Activated CD8-positive, alpha-beta memory T cell treated with anti-CD3 and anti-CD28 coated beads for 24 hours (primary cell): ENCODE results near the gene IQCC.
A peak's percentile ranks its signal among the peaks of the same experiment; 100 is the strongest.
"Not testable (repeated sequence)": the region's sequence is repeated elsewhere in the genome, so short reads cannot be mapped to it uniquely, and the experiment has no call there.

Experiments used
- DNase-seq: peaks from one replicate; pipeline ENCODE4 v3.0.0-alpha.2; 2020

The IQCC gene

DNA sequence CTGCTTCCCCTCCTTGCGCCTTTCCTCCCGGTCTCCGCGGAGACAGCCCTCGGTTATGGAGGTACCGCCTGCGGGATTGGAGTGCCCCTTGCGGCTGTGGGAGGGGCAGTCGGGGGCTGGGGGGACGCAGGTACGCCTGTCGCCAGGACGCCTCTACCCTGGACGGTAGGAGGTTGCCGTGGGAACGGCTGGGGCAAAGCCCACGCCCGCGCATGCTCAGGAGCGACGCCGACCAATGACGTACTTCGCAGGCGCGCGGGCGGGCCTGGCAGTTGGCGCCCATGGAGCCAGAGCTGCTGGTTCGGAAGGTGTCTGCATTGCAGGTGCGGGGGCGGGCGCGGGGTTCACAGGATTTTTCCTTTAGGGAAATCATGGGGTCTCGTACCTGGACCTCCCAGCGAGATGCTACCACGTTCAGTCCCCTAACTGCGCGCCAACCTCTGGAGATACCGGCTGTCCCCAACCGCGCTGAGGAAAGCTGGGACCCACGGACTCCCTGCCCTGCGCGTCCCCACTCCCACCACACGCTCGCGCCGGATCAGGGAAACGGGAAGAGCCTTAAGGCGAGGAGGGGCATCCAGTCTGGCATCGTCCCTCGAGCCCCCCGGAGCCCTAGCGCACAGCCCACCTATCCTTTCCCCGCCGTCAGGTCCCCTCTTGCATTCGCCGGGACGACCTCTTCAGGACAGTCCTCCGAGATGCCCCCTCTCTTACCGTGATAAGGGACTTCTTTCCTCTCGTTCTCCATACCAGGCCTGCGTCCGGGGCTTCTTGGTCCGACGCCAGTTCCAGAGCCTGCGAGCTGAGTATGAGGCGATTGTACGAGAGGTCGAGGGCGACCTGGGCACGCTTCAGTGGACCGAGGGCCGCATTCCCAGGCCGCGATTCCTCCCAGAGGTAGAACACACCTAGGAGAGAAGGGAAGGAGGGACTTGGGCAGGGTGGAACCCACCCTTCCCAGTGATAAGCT lies at the start of gene IQCC:
IQCC (plus strand) TSS at position 271 of the 970 bp plus-strand sequence; CDS start at position 282, 11 bp downstream.
- peak; percentile 91 for DNase-seq

DNA sequence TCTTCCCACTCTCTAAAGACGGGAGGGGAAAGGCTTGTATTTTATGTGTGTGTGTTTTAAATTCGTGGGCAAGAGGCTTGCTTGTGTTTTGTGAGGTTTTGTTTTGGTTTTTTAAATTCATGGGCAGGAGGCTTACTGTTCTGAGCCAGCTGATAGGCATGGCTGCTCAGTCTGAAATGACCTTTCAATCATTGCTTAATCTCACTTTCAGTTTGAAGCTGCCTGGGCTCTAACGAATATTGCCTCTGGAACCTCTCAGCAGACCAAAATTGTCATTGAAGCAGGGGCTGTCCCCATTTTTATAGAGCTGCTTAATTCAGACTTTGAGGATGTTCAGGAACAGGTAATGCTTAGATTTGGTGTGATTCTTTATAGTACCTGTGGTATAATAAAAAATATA lies 46.3 kb upstream of the IQCC start:
- no peak for DNase-seq

DNA sequence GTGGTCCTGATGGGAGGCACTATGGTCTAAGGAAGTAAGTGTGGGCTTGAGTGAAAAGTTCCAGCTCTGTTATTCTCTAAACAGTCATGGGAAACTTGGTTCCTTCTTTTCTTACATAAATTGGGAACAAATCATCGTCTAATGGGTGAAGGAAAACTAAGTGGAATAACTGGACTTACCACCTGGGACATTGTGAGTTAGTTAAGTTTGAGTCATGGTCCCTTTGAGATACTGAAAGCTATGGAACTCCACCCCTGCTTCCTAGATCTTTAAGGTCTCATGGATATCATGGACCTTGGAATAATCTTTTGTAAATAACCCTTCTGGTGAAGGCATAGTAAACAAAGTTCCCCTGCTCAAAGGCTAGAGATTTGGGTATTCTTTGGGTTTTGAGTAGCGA lies 42.1 kb upstream of the IQCC start:
- DNase-seq, result no peak

DNA sequence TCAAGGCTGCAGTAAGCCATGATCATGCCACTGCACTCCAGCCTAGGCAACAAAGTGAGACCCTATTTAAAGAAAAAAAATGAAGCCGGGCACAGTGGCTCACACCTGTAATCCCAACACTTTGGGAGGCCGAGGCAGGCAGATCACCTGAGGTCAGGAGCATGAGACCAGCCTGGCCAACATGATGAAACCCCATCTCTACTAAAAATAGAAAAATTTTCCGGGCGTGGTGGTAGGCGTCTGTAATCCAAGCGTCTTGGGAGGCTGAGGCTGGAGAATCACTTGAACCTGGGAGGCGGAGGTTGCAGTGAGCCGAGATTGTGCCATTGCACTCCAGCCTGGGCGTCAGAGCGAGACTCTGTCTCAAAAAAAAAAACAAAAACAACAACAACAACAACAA lies 39.8 kb upstream of the IQCC start:
- DNase-seq, result not testable (repeated sequence)

DNA sequence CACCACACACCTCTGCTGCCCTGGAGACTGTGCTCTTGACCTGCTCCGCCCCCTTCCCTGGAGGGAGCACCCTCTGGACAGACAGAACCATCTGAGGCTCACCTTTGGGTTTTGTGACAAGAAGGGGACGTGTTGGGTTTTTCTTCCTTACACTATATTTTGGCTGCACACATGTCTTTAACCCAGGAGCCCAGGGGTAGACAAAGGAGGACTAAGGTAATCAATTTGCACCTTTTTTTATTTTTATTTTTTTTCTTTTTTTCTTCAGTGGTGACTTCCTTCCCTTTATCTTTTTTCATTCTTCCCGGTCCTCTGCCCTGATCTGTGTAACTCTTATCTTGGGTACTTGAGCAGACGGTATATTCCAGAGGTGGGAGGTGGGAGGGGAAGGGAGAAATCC lies 34.5 kb upstream of the IQCC start:
- DNase-seq, result no peak

DNA sequence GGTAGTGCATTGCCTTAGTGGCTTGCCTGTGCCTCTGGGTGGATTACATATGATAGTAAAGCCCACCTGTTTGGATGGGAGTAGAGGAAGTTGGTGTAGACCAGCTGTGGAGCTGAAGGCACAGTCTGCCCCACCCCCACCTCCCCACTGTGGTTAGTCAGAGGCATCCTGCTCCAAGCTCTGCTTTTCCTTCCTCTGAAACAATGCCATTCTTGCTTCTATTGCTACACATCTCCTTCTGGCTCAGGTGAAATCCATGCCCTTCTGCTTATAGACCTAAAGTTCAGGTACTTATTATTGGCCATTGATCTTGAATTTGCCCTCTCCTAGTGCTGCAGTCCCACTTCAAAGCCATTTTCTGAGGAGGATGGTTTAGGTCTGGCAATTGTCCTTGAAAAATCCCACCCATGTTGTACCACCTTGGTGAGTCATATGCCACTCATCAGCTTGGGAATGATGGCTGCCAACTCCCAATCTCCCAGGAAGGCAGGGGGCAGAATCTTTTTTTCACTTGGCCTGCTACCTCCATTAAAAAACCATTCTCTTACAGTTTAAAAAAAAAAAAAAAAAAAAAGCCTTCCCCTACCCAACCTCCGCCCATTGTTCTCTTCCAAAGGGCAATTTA lies 32.7 kb upstream of the IQCC start:
- no peak for DNase-seq

DNA sequence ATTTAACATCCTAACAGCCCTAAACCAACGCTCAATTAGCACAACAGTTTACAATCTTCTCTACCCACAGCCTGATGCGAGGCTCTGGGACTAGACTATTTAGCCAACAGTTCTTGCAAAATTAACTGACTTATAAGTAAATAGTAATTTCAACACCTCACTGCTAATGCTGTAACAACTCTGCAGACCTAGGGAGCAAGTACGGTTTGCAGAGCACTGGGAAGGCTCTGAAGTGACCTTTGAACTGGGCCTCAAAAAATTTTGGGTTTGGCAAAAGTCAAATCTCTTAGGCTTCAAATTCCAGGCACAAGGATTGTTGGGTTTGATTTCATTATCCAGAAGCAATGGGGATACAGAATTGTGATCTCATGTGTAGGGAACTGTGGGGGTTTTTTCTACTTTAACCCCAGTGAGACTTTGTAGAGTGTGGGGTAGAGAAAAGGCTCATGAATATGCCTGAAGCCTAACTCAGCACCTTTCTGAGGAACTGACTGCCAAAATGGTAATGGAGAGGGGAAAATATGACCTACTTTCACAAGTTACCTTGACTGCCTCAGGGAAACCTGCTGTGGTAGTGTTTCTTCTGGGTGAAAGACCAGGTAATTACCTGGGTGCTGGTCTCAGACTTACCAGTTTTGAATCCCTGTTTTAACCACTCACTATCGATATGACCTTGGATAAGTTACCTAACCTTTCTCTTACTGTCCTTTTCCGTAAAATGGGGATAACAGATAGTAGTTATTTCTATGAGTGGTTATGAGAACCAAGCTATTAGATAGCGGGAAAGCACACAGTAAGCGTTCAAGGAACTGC lies 26.9 kb upstream of the IQCC start:
- DNase-seq, result no peak

DNA sequence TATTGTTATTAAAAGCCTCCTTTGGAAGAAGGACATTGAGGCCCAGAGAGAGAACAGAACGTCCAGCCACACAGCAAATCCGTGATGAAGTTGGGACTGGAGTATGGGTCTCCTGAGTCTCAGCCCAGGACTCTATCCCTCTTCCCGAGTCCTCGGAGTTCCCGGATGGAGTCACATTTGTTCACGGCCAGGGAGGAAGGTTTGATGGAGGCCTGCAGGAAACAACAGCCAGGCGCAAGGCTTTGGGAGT lies 26.4 kb upstream of the IQCC start:
- DNase-seq, result no peak

DNA sequence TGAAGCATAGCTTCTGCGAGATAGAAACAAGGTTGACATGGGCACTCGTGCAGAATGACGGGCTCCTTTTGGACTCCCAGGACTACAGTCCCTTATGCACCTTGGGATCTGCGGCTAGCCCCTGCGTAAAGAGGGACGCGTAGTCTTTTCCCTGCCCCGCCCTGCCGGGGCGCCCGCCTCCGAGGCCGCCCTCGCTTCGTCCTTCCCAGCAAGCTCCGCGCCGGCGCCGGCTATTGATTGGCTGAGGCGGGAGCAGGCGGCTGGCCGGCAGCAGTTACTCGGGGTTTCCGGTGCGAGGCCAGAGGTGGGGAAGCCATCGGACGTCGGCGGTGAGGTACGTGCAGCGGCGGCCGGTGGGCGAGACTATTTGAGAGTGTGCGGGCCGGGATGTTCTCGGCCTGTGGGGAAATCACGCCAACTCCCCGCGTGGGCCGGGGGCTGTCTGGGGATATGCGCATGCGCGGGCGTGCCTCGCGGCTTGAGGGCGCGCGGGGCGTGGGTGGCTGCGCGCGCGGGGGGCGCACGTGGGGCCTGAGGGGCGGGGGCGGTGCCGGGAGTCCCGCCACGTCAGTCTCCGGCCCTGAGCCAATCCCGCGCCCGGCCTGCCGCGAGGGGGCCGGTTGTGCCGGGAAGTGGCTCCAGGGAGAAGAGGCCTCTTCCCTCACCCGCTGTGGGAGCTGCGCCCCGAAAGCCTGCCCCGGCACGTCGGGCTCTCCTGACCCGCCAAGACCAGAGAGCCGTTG lies 25.9 kb upstream of the IQCC start, which contains the start of gene TXLNA:
TXLNA (plus strand) TSS at position 233 of the 743 bp plus-strand sequence. CDS start 671 bp downstream, outside the sequence.
- DNase-seq, result peak; percentile 96

DNA sequence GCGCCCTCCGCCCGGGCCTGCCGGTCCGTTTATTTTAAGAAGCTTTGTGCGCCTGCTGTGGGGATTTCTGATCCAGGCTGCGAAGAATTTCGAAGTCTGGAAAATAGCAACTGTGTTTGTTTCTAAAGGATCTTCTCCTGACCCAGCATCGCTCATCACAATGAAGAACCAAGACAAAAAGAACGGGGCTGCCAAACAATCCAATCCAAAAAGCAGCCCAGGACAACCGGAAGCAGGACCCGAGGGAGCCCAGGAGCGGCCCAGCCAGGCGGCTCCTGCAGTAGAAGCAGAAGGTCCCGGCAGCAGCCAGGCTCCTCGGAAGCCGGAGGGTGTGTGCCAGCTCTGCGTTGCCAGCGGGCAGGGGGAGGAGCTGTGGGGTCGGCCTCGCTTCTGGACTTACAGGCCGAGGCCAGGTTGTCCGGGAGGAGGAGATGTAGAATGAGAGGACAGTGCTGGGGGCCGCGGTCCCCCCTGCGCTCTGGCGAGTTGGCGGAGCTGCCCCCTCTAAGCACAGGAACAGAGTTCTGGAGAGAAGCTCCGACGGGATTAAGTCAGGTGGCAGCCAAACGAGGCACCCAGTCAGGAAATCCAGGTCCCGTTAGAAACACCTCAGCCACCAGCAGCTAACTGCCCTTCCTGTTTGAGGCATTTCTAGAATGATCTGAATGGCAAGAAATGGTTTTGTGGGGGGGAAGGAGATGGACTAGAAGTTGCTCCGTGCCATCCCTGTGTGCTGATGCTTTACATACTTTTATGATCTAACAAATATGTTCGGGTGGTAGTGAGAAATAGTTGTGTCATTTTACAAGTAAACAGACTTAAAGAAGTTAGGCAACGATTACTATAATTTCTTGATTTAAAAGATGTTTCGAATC lies 25.0 kb upstream of the IQCC start:
- peak; percentile 75 for DNase-seq

DNA sequence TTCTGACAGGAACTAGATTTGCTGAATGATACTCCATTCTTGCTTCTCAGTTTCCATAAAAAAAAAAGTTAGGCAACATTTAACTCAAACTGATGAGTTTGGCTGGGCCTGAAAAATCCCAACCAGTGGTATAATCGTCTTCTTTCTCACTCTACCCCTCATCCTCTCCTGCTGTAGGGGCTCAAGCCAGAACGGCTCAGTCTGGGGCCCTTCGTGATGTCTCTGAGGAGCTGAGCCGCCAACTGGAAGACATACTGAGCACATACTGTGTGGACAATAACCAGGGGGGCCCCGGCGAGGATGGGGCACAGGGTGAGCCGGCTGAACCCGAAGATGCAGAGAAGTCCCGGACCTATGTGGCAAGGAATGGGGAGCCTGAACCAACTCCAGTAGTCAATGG lies 24.4 kb upstream of the IQCC start:
- DNase-seq, result no peak

DNA sequence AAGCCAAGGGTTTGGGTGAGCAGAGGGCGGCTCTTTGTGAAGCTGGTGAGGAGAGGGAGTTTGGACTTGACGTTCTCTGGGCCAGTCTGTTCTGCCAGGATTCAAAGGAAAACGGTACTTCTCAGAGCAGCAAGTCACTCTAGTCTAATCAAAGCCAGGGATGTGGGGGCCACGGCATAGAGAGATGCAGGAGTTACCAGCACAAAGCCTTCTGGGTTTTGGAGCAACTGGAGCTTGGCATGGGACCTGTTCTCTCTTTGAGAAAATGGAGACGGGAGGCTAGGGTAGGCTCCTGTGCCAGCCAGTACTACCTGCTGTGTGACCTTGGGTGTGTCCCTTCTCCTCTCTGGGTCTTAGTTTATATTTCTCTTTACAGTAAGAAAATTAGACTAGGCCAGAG lies 23.9 kb upstream of the IQCC start:
- no peak for DNase-seq

DNA sequence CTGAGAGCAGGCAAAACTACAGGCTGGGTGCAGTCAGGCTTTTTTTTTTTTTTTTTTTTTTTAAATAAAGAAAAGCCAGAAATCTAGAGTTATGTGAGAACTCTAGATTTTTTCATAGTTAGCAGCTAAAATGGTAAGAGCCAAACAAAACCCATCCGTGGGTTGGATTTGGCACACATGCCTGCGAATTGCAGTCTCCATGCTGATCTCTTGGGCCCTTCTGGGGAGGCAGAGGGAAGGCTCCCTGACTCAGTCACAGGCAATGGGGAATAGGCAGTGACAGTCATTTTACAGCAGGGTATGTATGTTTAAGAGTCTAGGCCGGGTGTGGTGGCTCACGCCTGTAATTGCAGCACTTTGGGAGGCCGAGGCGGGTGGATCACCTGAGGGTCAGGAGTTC lies 23.4 kb upstream of the IQCC start:
- DNase-seq, result no peak

DNA sequence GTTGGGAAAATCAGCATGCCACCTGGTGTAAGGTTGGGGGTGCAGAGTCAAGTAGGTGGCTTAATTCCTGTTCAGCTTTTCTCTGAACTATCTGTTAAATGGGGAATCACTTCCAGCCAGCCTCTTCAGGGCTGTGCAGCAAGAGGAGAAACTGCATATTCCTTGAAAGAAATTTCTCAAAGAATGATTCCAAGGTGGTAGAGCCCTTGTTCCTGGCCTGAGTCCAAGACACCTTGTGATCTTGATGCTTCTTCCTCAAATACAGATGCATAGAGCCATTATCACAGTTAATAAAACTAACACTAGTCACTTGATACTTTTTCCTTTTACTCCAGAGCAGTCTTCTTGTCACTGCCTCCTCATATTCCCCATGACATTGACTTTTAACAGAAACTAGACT lies 20.8 kb upstream of the IQCC start:
- no peak for DNase-seq

DNA sequence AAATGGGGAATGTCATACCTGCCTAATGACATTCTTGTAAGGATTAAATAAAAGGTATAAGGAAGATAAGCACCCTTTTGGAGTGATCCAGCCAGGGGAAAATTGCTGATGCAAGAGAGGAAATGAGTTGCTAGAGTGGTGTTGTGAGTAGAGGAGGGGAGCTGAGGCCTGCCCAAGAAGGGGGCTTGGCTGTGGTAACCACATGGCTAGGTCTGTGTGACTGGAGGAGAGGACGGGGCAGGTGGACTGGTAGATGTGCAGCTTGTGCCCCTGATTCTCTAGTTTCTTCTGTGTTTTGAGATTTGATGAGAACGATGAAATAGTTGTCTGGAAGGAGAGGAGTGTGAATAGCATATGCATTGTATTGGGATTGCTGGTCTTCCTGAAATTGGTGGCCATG lies 19.4 kb upstream of the IQCC start:
- DNase-seq, result no peak

DNA sequence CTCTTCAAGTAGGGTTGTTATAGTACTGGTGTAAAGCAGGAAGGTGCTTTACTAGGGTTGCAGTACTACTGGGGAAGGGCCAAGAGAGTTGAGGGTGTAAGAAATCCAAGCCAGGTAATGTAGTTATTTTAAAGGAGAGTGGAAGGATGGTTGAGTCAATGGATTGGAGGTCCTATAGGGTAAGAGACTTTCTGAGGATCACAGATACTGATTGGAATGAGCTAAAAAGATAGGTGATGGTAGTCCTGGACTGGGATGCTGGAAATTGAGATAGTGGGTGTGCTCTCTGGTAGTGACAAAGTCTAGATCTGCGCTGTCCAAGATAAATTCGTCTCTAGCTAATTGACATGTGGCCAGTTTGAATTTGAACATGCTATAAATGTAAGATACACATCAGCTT lies 19.0 kb upstream of the IQCC start:
- no peak for DNase-seq

DNA sequence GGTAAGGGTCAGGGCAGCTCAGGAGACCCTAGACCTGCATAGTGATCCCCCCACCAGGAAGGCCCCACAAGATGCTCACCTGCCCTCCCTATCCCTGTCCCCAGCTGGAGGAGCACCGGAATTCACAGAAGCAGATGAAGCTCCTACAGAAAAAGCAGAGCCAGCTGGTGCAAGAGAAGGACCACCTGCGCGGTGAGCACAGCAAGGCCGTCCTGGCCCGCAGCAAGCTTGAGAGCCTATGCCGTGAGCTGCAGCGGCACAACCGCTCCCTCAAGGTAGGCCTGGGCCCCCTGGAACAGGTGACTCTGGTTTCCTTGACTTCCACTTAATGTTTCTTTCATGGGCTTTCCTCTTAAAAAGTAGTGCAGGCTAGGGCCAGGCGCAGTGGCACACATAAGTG lies 17.6 kb upstream of the IQCC start:
- no peak for DNase-seq

DNA sequence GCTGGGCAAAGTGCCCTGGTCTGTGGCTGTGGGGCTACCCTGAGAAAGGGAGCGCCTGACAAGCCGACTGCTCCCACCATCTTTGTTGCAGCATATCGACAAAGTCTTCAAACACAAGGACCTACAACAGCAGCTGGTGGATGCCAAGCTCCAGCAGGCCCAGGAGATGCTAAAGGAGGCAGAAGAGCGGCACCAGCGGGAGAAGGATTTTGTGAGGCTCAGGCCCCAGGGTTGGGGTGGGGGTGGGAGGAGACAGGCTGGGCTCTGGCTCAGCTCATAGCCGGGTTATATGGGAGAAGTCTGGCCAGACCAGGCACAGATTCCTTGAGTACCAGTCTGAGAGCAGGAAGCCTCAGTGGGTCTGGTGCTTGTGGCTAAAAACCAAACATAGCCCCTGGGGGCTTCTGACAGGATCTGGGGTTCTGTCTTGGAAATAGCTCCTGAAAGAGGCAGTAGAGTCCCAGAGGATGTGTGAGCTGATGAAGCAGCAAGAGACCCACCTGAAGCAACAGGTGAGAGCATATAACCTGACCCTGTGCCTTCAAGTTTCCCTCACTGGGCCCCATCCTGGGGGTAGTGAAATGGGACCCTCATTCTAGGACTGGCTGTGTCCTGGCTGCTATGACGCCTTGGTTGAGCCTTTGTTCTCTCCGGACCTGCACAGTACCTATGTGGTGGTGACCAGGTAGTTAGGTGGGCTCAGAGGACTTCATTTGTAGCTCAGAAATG lies 13.1 kb upstream of the IQCC start:
- DNase-seq, result no peak

DNA sequence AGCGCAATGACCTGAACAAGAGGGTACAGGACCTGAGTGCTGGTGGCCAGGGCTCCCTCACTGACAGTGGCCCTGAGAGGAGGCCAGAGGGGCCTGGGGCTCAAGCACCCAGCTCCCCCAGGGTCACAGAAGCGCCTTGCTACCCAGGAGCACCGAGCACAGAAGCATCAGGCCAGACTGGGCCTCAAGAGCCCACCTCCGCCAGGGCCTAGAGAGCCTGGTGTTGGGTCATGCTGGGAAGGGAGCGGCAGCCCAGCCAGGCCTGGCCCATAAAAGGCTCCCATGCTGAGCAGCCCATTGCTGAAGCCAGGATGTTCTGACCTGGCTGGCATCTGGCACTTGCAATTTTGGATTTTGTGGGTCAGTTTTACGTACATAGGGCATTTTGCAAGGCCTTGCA lies 10.5 kb upstream of the IQCC start:
- no peak for DNase-seq

DNA sequence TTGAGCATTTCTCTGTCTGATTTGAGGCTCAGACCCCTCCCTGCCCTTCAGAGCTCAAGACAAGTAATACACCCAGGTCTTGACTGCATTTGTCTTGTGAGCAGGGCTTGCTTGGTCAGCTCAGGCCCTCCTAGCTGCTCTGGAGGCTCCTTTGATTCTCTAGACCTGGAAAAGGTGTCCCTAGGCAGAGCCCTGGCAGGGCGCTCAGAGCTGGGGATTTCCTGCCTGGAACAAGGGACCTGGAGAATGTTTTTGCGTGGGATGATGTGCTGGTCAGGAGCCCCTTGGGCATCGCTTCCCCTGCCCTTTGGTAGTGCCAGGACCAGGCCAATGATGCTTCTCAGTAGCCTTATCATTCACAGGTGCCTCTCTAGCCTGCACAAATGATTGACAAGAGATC lies 9.9 kb upstream of the IQCC start:
- no peak for DNase-seq
